ENCODE measurements around the gene FBXO38.

Gene FBXO38

DNA sequence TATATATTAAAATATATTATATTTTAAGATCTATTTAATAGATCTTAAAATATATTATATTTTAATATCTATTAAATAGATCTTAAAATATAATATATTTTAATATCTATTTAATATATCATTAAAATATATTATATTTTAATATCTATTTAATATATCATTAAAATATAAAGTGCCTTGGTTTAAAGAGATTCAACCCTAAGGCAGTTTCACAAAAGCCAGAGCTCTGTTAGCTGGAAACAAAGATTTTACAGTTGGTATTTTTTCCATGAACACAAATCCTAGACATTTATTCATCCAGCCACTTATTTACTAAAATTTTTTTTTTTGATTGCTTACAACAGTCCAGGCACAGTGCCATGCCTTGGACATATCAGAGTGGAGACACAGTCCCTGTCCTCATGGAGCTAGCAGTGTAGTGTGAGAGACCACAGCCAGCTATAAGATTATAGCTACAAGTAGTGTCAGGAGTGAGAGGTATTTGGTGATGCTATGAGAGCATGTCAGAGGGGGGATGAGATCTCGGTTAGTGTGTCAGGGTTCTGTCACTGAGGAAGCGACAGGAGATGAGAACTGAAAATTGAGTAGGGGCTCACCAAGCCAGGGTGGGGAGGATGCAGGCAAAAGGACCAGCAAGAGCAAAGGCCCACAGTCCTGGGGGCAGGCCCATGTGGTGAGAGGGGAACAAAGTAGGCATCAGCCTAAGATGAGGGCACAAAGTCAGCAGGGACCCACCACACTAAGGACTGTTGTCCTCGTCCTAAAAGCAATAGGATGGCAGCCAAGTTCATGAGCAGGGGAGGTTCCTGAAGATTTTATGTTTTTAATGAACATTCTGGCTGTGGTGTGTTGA, 74.5 kb downstream of the FBXO38 start:
- Histone ChIP-seq H3K9me3 (ENCODE audit: low read length) (no peaks in the 10 kb centered on the region), H3K4me2 (ENCODE audit: low read length) (no peak overlapping the region), H3K79me2 (ENCODE audit: insufficient read depth, low read length) (no peaks in the 10 kb centered on the region), H4K20me1 (ENCODE audit: insufficient read depth, low read length) (no peaks in the 10 kb centered on the region), H3K27ac (ENCODE audit: low read depth, low read length, poor library complexity, severe bottlenecking) (no peak overlapping the region), H3K9ac (ENCODE audit: low read length) (no peak overlapping the region), H3K27me3 (ENCODE audit: insufficient read depth, low read length) (no peaks in the 10 kb centered on the region), H3K36me3 (ENCODE audit: insufficient read depth, low read length) (no peaks in the 10 kb centered on the region), H3K4me3 (ENCODE audit: low read depth, low read length, poor library complexity, severe bottlenecking) (no peak overlapping the region), H3K9me2 (ENCODE audit: low read depth, low read length) (no peaks in the 10 kb centered on the region), H2AFZ (ENCODE audit: low read length) (no peak overlapping the region), H3F3A (ENCODE audit: insufficient read depth, low read length) (no peaks in the 10 kb centered on the region), H3K4me1 (ENCODE audit: insufficient read depth, low read length, severe bottlenecking) (no peaks in the 10 kb centered on the region)
- no peak for TF ChIP-seq EZH2 (IDR thresholded peaks at IDR 0.05; ENCODE audit: borderline replicate concordance, low read length)
- TF ChIP-seq, protein P1, sequence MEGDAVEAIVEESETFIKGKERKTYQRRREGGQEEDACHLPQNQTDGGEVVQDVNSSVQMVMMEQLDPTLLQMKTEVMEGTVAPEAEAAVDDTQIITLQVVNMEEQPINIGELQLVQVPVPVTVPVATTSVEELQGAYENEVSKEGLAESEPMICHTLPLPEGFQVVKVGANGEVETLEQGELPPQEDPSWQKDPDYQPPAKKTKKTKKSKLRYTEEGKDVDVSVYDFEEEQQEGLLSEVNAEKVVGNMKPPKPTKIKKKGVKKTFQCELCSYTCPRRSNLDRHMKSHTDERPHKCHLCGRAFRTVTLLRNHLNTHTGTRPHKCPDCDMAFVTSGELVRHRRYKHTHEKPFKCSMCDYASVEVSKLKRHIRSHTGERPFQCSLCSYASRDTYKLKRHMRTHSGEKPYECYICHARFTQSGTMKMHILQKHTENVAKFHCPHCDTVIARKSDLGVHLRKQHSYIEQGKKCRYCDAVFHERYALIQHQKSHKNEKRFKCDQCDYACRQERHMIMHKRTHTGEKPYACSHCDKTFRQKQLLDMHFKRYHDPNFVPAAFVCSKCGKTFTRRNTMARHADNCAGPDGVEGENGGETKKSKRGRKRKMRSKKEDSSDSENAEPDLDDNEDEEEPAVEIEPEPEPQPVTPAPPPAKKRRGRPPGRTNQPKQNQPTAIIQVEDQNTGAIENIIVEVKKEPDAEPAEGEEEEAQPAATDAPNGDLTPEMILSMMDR (IDR thresholded peaks at IDR 0.05; ENCODE audit: low read length) = no peak

GRCh38 chr5:148459669-148460068, 75.9 kb downstream of the FBXO38 start:
- H3K9ac ChIP-seq (ENCODE audit: low read length) = no peak overlapping the region
- no peak overlapping the region for H3K4me3 ChIP-seq (ENCODE audit: low read depth, low read length, poor library complexity, severe bottlenecking)
- TF ChIP-seq EZH2 (IDR thresholded peaks at IDR 0.05; ENCODE audit: borderline replicate concordance, low read length) = no peak
- TF ChIP-seq, protein P1 (IDR thresholded peaks at IDR 0.05; ENCODE audit: low read length) = no peak
- H2AFZ ChIP-seq (ENCODE audit: low read length) = no peak overlapping the region
- no peaks in the 10 kb centered on the region; the same call in 1 of the 2 replicates for H4K20me1 ChIP-seq (ENCODE audit: insufficient read depth, low read length)
- H3K36me3 ChIP-seq (ENCODE audit: insufficient read depth, low read length) = no peaks in the 10 kb centered on the region
- no peaks in the 10 kb centered on the region for H3K9me3 ChIP-seq (ENCODE audit: low read length)
- H3K27ac ChIP-seq (ENCODE audit: low read depth, low read length, poor library complexity, severe bottlenecking) = no peak overlapping the region
- H3K9me2 ChIP-seq (ENCODE audit: low read depth, low read length) = no peaks in the 10 kb centered on the region
- no peaks in the 10 kb centered on the region for H3K27me3 ChIP-seq (ENCODE audit: insufficient read depth, low read length)
- no peak overlapping the region for H3K4me2 ChIP-seq (ENCODE audit: low read length)
- no peaks in the 10 kb centered on the region for H3K79me2 ChIP-seq (ENCODE audit: insufficient read depth, low read length)
- H3F3A ChIP-seq (ENCODE audit: insufficient read depth, low read length) = no peaks in the 10 kb centered on the region
- H3K4me1 ChIP-seq (ENCODE audit: insufficient read depth, low read length, severe bottlenecking) = no peaks in the 10 kb centered on the region

DNA sequence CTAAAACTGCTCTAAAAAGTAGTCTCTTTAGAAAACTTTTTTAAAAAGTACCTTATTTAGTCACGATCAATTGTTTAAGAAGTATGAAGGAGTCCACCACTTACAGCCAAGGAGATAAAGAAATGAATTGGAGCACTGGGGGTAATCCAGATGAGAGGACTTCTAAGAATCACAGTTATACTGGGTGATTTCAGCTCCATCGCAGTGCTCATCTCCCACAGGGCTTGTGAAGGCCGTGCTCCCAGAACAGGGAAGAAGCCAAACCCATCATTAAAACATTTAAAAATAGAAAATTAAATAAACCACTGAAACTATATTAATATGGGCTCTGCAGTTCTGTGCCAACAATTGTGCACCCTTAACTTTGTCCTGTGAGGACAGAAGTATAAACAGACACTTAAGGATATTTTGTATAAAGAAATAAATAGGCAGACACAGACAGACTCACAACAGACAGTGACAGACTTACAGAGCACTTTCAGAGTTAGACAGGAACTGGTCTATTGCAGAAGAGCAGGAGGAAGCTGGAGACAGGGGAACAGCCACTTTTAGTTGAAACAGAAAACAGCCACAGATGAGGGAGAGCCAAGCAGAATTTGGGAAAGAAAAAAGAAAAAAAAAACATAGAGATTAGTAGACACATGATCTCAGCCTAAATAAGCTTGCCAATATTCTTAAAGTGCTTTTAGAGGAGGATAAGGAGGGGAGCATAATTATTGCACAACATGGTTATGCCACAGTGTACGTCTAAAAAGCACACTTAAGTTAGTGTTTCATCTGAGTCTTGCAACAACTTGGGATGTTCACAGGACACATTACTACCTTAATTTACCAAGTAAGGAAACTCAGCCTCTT, 81.8 kb downstream of the FBXO38 start:
- no peaks in the 10 kb centered on the region for H3K9me2 ChIP-seq (ENCODE audit: low read depth, low read length)
- no peak overlapping the region for H3K4me3 ChIP-seq (ENCODE audit: low read depth, low read length, poor library complexity, severe bottlenecking)
- no peaks in the 10 kb centered on the region; the same call in 1 of the 2 replicates for H4K20me1 ChIP-seq (ENCODE audit: insufficient read depth, low read length)
- no peak overlapping the region for H3K27ac ChIP-seq (ENCODE audit: low read depth, low read length, poor library complexity, severe bottlenecking)
- no peak overlapping the region for H3K4me2 ChIP-seq (ENCODE audit: low read length)
- no peaks in the 10 kb centered on the region for H3K9me3 ChIP-seq (ENCODE audit: low read length)
- no peaks in the 10 kb centered on the region for H3K36me3 ChIP-seq (ENCODE audit: insufficient read depth, low read length)
- no peaks in the 10 kb centered on the region for H3K79me2 ChIP-seq (ENCODE audit: insufficient read depth, low read length)
- H2AFZ ChIP-seq (ENCODE audit: low read length) = no peak overlapping the region
- no peaks in the 10 kb centered on the region for H3K27me3 ChIP-seq (ENCODE audit: insufficient read depth, low read length)
- H3K4me1 ChIP-seq (ENCODE audit: insufficient read depth, low read length, severe bottlenecking) = no peaks in the 10 kb centered on the region
- H3F3A ChIP-seq (ENCODE audit: insufficient read depth, low read length) = no peaks in the 10 kb centered on the region
- H3K9ac ChIP-seq (ENCODE audit: low read length) = no peak overlapping the region
- no peak for TF ChIP-seq EZH2 (IDR thresholded peaks at IDR 0.05; ENCODE audit: borderline replicate concordance, low read length)
- TF ChIP-seq, protein P1 (IDR thresholded peaks at IDR 0.05; ENCODE audit: low read length) = no peak
